CD14-positive monocyte (primary cell): Measurements from ENCODE around the gene STX8. TPM values are rescaled to one million over a fixed set of nuclear protein-coding genes. Genes with fewer than 3 reads are reported as not detected.

Source experiments
- DNase-seq, 3 donors: peaks; one replicate each; pipeline ENCODE4 v3.0.0-alpha.2; 2011 to 2022
- H2AFZ ChIP-seq: 2 replicates; pipeline ENCODE4 v1.6.0; 2012; ENCODE audit warnings: mild to moderate bottlenecking, low read depth, low read length, inconsistent platforms; ENCODE audit not compliant: insufficient read depth, poor library complexity, severe bottlenecking
- H3K27ac ChIP-seq, 2 donors: 1 replicate in 1 of 2; 2 replicates in 1 of 2; pipeline ENCODE4 v1.5.1; 2012 to 2013; ENCODE audit warnings: low read length in 2 of 2, control low read depth in 1 of 2, inconsistent platforms in 1 of 2, low read depth in 1 of 2, mild to moderate bottlenecking in 1 of 2
- H3K27me3 ChIP-seq, 2 donors: one replicate each; pipeline versions ENCODE4 v1.6.0 to v1.6.1; 2011 to 2013; ENCODE audit warnings: low read length in 2 of 2; ENCODE audit not compliant: control insufficient read depth in 2 of 2, insufficient read depth in 2 of 2
- H3K36me3 ChIP-seq, 2 donors: replicated peaks in 1 of 2; 1 replicate in 1 of 2; 2 replicates in 1 of 2; pipeline versions ENCODE4 v1.5.1 to v1.6.1; 2012 to 2013; ENCODE audit warnings: low read length in 2 of 2, control low read depth in 1 of 2, inconsistent platforms in 1 of 2, mild to moderate bottlenecking in 1 of 2; ENCODE audit not compliant: insufficient read depth in 2 of 2, control insufficient read depth in 1 of 2
- H3K4me1 ChIP-seq, 2 donors: 1 replicate in 1 of 2; 2 replicates in 1 of 2; pipeline versions ENCODE4 v1.5.1 to v1.6.1; 2012 to 2013; ENCODE audit warnings: low read length in 2 of 2, control low read depth in 1 of 2, inconsistent platforms in 1 of 2, mild to moderate bottlenecking in 1 of 2, moderate library complexity in 1 of 2; ENCODE audit not compliant: insufficient read depth in 2 of 2, control insufficient read depth in 1 of 2
- H3K4me2 ChIP-seq: replicated peaks from 2 replicates; pipeline ENCODE3; 2012; ENCODE audit warnings: low read length, moderate library complexity, mild to moderate bottlenecking; ENCODE audit not compliant: poor library complexity, severe bottlenecking; ENCODE audit errors: extremely low read depth
- H3K4me3 ChIP-seq, 3 experiments: fragments of 200-600 bp in 1 of 3; sonication (generic) in 1 of 3; replicated peaks in 1 of 3; 1 replicate in 2 of 3; 2 replicates in 1 of 3; pipeline ENCODE4 v1.5.1; 2011 to 2013; ENCODE audit warnings: low read length in 3 of 3, mild to moderate bottlenecking in 3 of 3, control low read depth in 2 of 3, low read depth in 2 of 3, inconsistent platforms in 1 of 3, moderate library complexity in 1 of 3
- H3K79me2 ChIP-seq: 2 replicates; pipeline ENCODE4 v1.6.0; 2012; ENCODE audit warnings: mild to moderate bottlenecking, control low read depth, inconsistent platforms, low read length, moderate library complexity; ENCODE audit not compliant: insufficient read depth
- H3K9ac ChIP-seq: 2 replicates; pipeline ENCODE4 v1.6.0; 2017; ENCODE audit warnings: low read length, mild to moderate bottlenecking; ENCODE audit not compliant: insufficient read depth, poor library complexity, severe bottlenecking
- H3K9me3 ChIP-seq, 2 donors: replicated peaks in 1 of 2; 1 replicate in 1 of 2; 2 replicates in 1 of 2; pipeline versions ENCODE4 v1.5.1 to v1.6.1; 2012 to 2013; ENCODE audit warnings: low read length in 2 of 2, control low read depth in 1 of 2; ENCODE audit not compliant: control insufficient read depth in 1 of 2, insufficient read depth in 1 of 2
- H4K20me1 ChIP-seq: 2 replicates; pipeline ENCODE4 v1.6.0; 2012; ENCODE audit warnings: mild to moderate bottlenecking, low read length, control low read depth, moderate library complexity; ENCODE audit not compliant: insufficient read depth
- H3K27ac Mint-ChIP-seq, 7 donors: one replicate each; pipeline ENCODE4 v1.8.0; 2020; ENCODE audit warnings: mild to moderate bottlenecking in 7 of 7, mixed read lengths in 7 of 7, moderate library complexity in 6 of 7, inconsistent platforms in 2 of 7
- H3K27me3 Mint-ChIP-seq, 3 donors: one replicate each; pipeline ENCODE4 v1.8.0; 2021 to 2022; ENCODE audit warnings: low read depth in 3 of 3, mild to moderate bottlenecking in 3 of 3, mixed read lengths in 3 of 3, moderate library complexity in 3 of 3, inconsistent platforms in 1 of 3
- H3K36me3 Mint-ChIP-seq, 2 donors: one replicate each; pipeline ENCODE4 v1.8.0; 2020; ENCODE audit warnings: mixed read lengths in 2 of 2, inconsistent platforms in 1 of 2, mild to moderate bottlenecking in 1 of 2
- H3K4me1 Mint-ChIP-seq: one replicate; pipeline ENCODE4 v1.8.0; 2020; ENCODE audit warnings: mild to moderate bottlenecking, mixed read lengths
- H3K4me3 Mint-ChIP-seq, 2 donors: one replicate each; pipeline ENCODE4 v1.8.0; 2020; ENCODE audit warnings: mild to moderate bottlenecking in 2 of 2, mixed read lengths in 2 of 2, moderate library complexity in 1 of 2
- H3K9me3 Mint-ChIP-seq, 7 donors: one replicate each; pipeline ENCODE4 v1.8.0; 2020 to 2022; ENCODE audit warnings: mixed read lengths in 7 of 7, mild to moderate bottlenecking in 6 of 7, moderate library complexity in 6 of 7, inconsistent platforms in 2 of 7
- CTCF ChIP-seq: fragments of 200-600 bp; IDR thresholded peaks from one replicate; pipeline ENCODE4 v1.8.0; 2022; ENCODE audit warnings: antibody characterized with exemption, mild to moderate bottlenecking
- WGBS: methylation state at CpG from one replicate; pipeline ENCODE4 v1.1.5; 2013; ENCODE audit warnings: missing lambda C conversion rate; ENCODE audit not compliant: insufficient coverage; 5-methylcytosine and 5-hydroxymethylcytosine counted together
- intact Hi-C, 2 donors: fragments of 100-400 bp; cut with micrococcal nuclease; formaldehyde crosslinking; loops; one replicate each; pipeline versions ENCODE4 v1.15.0 to v1.15.1; 2023
- polyA plus RNA-seq, 3 donors: library from polyadenylated mRNA; depleted of rRNA in 1 of 3; unstranded in 2 of 3; stranded (reverse) in 1 of 3; fragments of 300-500 nt in 2 of 3; fragments of >200 nt in 1 of 3; fragmentation: Illumina TruSeq in 2 of 3; gene quantifications; 1 replicate in 2 of 3; 2 replicates in 1 of 3; pipeline ENCODE4 v1.2.3, GENCODE V29; 2012 to 2021

Gene STX8
- polyA plus RNA-seq, 3 donors = 44.4 to 170 (median 142) TPM

GRCh38 chr17:9531034-9531433, 44.6 kb downstream of the STX8 start:
- Histone ChIP-seq H3K79me2 (no peaks in the 10 kb centered on the region), H2AFZ (no peak overlapping the region), H3K4me3 (no peak overlapping the region), H3K9ac (no peak overlapping the region), H3K27me3 (no peaks in the 10 kb centered on the region), H3K36me3 (no peaks in the 10 kb centered on the region), H3K4me2 (no peak overlapping the region), H3K4me1 (no peaks in the 10 kb centered on the region), H3K9me3 (no peaks in the 10 kb centered on the region), H4K20me1 (no peaks in the 10 kb centered on the region), H3K27ac (no peak overlapping the region)
- Mint-ChIP-seq H3K27me3 (no peaks in the 10 kb centered on the region), H3K4me3 (no peak overlapping the region), H3K27ac (no peak overlapping the region), H3K36me3 (peaks cover 12 to 24% of the 10 kb centered on the region in 2 donors), H3K4me1 (peaks cover 2% of the 10 kb centered on the region), H3K9me3 (no peaks in the 10 kb centered on the region)
- intact Hi-C loops = no loop called here
- no peak for DNase-seq
- WGBS = no CpG with 5 or more reads among the region's 2 CpGs
- no peak for TF ChIP-seq CTCF

- Histone ChIP-seq H3K9ac (no peak overlapping the region), H3K4me1 (no peaks in the 10 kb centered on the region), H4K20me1 (no peaks in the 10 kb centered on the region), H3K9me3 (no peaks in the 10 kb centered on the region), H3K4me3 (no peak overlapping the region), H2AFZ (no peak overlapping the region), H3K27me3 (no peaks in the 10 kb centered on the region), H3K4me2 (no peak overlapping the region), H3K36me3 (no peaks in the 10 kb centered on the region), H3K27ac (no peak overlapping the region), H3K79me2 (no peaks in the 10 kb centered on the region)
- no peak overlapping the region for H3K4me3 Mint-ChIP-seq
- peaks cover 2% of the 10 kb centered on the region for H3K4me1 Mint-ChIP-seq
- TF ChIP-seq CTCF = no peak
- H3K27ac Mint-ChIP-seq = no peak overlapping the region
- H3K9me3 Mint-ChIP-seq = peaks cover 0 to 2% (median 0%) of the 10 kb centered on the region in 7 donors
- H3K27me3 Mint-ChIP-seq = no peaks in the 10 kb centered on the region
- peaks cover 7 to 13% of the 10 kb centered on the region in 2 donors for H3K36me3 Mint-ChIP-seq
- DNase-seq = no peak
- no CpG with 5 or more reads among the region's 5 CpGs for WGBS
- intact Hi-C loops = no loop called here
These were observed 46.5 kb downstream of the STX8 start for GRCh38 chr17:9529033-9529700.
